Subcutaneous adipose tissue (tissue), 4 donors: Measurements from ENCODE around the gene SEMA3F. TPM values are rescaled to one million over a fixed set of nuclear protein-coding genes. Genes with fewer than 3 reads are reported as not detected.

Experiments used
- total RNA-seq, 4 donors: library from RNA; depleted of rRNA; stranded (reverse); fragments of >200 nt; gene quantifications; one replicate each; pipeline ENCODE4 v1.1.0, GENCODE V29; 2016
- TF ChIP-seq, protein P1 (sequence below): fragments of 450-650 bp; IDR thresholded peaks from one replicate; pipeline ENCODE4 v1.5.1; 2016; ENCODE audit warnings: low read depth, mild to moderate bottlenecking, control low read depth, antibody characterized with exemption, moderate library complexity

SEMA3F gene
- total RNA-seq, 4 donors from 2014 or later, result 4.6 to 32.8 (median 11.5) TPM

DNA sequence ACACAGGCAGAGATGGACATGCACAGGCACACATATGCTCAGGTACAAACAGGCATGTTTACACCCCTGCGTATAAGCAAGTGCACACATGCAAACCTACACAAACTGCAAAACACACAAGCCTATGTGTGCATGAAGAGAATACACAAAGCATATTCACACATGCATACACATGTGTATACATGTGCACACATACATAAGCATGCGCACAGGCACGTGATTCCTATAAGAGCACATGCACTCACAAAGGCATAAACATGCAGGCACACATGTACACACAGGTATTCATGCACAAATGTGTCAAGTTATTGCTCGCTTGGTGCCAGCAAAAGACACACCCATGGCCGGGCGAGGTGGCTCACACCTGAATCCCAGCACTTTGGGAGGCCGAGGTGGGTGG lies 34.9 kb downstream of the SEMA3F start:
- TF ChIP-seq, protein P1, sequence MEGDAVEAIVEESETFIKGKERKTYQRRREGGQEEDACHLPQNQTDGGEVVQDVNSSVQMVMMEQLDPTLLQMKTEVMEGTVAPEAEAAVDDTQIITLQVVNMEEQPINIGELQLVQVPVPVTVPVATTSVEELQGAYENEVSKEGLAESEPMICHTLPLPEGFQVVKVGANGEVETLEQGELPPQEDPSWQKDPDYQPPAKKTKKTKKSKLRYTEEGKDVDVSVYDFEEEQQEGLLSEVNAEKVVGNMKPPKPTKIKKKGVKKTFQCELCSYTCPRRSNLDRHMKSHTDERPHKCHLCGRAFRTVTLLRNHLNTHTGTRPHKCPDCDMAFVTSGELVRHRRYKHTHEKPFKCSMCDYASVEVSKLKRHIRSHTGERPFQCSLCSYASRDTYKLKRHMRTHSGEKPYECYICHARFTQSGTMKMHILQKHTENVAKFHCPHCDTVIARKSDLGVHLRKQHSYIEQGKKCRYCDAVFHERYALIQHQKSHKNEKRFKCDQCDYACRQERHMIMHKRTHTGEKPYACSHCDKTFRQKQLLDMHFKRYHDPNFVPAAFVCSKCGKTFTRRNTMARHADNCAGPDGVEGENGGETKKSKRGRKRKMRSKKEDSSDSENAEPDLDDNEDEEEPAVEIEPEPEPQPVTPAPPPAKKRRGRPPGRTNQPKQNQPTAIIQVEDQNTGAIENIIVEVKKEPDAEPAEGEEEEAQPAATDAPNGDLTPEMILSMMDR, result no peak

DNA sequence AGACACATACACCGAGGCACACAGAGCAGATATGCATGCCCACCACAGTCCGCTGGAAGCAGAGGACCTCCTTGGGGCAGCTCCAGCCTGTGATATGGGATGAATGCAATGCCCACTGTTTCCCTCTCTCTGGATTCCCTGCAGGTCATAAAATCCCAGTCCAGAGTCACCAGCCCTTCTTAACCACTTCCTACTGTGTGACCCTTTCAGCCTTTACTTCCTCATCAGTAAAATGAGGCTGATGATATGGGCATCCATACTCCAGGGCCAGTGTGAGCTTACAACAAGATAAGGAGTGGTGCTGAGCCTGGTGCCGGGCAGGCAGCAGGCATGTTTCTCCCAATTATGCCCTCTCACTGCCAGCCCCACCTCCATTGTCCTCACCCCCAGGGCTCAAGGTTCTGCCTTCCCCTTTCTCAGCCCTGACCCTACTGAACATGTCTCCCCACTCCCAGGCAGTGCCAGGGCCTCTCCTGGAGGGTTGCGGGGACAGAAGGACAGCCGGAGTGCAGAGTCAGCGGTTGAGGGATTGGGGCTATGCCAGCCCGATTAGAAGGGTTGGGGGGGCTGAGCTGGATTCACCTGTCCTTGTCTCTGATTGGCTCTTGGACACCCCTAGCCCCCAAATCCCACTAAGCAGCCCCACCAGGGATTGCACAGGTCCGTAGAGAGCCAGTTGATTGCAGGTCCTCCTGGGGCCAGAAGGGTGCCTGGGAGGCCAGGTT lies 36.0 kb downstream of the SEMA3F start, which contains the start of gene GNAT1:
Gene GNAT1 (plus strand): TSS at position 675 of the 725 bp plus-strand sequence. CDS start 116 bp downstream, outside the sequence.
- TF ChIP-seq, protein P1, result no peak

DNA sequence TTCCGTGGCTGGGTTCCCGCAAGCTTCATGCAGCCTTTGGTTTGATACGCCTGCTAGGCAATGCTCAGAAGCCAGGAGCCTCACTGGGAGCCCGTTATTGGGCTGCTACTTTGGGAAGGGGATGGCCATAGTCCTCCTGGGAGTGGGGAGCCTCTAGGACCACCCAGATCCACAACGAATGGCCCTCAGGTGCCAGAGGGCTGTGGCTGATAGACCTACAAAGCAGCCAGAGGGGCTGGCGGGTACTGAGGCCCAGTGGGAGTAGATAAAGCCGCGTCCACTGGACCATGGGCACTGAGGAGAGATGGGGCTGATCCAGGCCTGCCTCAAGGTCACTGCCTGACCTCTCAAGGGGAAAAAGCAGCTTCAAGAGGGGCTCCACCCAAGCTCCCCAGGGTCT lies 37.0 kb downstream of the SEMA3F start:
- TF ChIP-seq, protein P1, result no peak

DNA sequence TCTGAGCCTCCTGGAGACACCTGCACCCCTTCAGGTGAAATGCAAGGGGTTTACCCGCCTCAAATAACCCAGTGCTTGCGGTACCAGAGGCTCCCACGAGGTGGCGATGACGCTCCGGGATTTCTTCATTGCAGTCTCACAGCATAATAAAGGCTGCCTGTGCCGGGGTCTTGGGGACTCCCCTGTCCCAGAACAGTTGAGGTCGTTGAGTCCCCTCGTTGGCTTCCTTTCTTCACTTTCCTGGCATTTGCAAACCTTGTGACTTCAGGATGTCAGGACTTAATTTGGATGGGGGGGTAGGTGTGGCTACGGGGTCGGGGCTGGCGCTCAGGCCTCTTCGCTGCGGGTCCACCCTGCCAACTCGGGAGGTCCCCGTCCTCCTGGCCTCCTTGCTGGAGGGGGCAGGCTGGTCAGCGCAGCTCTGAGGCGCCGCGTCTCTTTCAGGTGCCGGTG lies 37.6 kb downstream of the SEMA3F start:
- TF ChIP-seq, protein P1, result no peak

DNA sequence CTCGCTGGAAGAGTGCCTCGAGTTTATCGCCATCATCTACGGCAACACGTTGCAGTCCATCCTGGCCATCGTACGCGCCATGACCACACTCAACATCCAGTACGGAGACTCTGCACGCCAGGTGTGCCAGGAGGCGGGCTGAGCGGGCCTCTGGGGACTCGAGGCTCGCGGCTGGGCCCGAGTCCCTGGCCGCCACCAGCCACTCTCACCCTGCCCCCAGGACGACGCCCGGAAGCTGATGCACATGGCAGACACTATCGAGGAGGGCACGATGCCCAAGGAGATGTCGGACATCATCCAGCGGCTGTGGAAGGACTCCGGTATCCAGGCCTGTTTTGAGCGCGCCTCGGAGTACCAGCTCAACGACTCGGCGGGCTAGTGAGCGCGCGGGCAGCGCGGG lies 38.2 kb downstream of the SEMA3F start:
- TF ChIP-seq, protein P1, result no peak

DNA sequence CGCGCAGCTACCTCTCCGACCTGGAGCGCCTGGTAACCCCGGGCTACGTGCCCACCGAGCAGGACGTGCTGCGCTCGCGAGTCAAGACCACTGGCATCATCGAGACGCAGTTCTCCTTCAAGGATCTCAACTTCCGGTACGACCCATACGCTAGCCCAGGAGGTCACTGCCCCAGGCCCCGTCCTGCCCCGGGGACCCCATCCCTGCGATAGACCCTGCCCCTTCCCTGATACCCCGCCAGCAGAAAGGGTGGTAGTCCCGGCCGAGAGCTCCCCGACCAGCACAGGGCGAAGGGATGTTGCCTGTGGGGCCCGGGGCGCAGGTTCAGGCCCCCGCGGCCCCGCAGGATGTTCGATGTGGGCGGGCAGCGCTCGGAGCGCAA lies 38.6 kb downstream of the SEMA3F start:
- TF ChIP-seq, protein P1, result no peak

DNA sequence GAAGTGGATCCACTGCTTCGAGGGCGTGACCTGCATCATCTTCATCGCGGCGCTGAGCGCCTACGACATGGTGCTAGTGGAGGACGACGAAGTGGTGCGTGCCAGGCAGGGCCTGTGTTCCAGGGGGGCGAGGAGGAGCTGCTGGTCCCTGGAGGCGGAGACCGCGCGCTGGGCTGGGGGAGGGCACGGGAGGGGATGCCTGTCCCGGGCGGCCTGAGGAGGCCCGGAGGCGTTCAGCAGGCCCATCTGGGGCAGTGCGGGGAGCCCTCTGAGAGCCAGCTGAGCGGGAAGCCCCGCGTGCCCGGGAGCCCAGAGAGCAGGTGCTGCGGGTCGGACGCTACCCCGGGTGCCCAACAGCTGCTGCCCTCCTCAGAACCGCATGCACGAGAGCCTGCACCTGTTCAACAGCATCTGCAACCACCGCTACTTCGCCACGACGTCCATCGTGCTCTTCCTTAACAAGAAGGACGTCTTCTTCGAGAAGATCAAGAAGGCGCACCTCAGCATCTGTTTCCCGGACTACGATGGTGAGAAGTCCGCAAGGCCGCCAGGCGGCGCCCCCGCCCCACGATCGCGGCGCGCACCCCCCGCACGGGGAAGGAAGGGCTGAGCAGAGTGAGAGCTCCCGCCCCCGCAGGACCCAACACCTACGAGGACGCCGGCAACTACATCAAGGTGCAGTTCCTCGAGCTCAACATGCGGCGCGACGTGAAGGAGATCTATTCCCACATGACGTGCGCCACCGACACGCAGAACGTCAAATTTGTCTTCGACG lies 39.2 kb downstream of the SEMA3F start:
- TF ChIP-seq, protein P1, result no peak
